SW 1271 (cell line): Measurements from ENCODE around the gene ZBTB18.
A peak's percentile ranks its signal among the peaks of the same experiment; 100 is the strongest.
"Not testable (repeated sequence)": the region's sequence is repeated elsewhere in the genome, so short reads cannot be mapped to it uniquely, and the experiment has no call there.

Experiments
- DNase-seq, 2 experiments: peaks; one replicate each; lab custom pipeline; 2025; lab: John Stamatoyannopoulos, UW

Gene ZBTB18

GRCh38 chr1:244050835-244051444 is at the start of gene ZBTB18:
ZBTB18 (plus strand) TSS chr1:244051283; CDS start chr1:244051432, 149 bp downstream.
- peak in 1 of 2 experiments; percentile 19 for DNase-seq

GRCh38 chr1:244002721-244003120 is 48.4 kb upstream of the ZBTB18 start:
- no peak for DNase-seq

GRCh38 chr1:244005455-244005854 is 45.6 kb upstream of the ZBTB18 start:
- no peak for DNase-seq

GRCh38 chr1:244006381-244006901 is 44.6 kb upstream of the ZBTB18 start:
- no peak for DNase-seq

GRCh38 chr1:244006961-244007360 is 44.1 kb upstream of the ZBTB18 start:
- no peak for DNase-seq

- DNase-seq = no peak
Observed at GRCh38 chr1:244010191-244010590, 40.9 kb upstream of the ZBTB18 start.

- DNase-seq = no peak
Observed at GRCh38 chr1:244010703-244011123, 40.4 kb upstream of the ZBTB18 start.

GRCh38 chr1:244011271-244011670 is 39.8 kb upstream of the ZBTB18 start:
- DNase-seq = no peak

GRCh38 chr1:244011786-244012185 is 39.3 kb upstream of the ZBTB18 start:
- DNase-seq = no peak

- no peak for DNase-seq
Observed at GRCh38 chr1:244012202-244012601, 38.9 kb upstream of the ZBTB18 start.

GRCh38 chr1:244013100-244013499 is 38.0 kb upstream of the ZBTB18 start:
- DNase-seq = no peak

GRCh38 chr1:244014862-244015261 is 36.2 kb upstream of the ZBTB18 start:
- not testable (repeated sequence) for DNase-seq

GRCh38 chr1:244019982-244020485 is 31.0 kb upstream of the ZBTB18 start:
- no peak for DNase-seq

GRCh38 chr1:244021427-244021826 is 29.7 kb upstream of the ZBTB18 start:
- no peak for DNase-seq

GRCh38 chr1:244022311-244022710 is 28.8 kb upstream of the ZBTB18 start:
- DNase-seq = no peak

- no peak for DNase-seq
Observed at GRCh38 chr1:244022864-244023440, 28.1 kb upstream of the ZBTB18 start.

GRCh38 chr1:244027491-244028145 is 23.5 kb upstream of the ZBTB18 start:
- DNase-seq = no peak

GRCh38 chr1:244028701-244029100 is 22.4 kb upstream of the ZBTB18 start:
- no peak for DNase-seq

- no peak for DNase-seq
Observed at GRCh38 chr1:244029124-244029523, 22.0 kb upstream of the ZBTB18 start.

- DNase-seq = no peak
Observed at GRCh38 chr1:244030481-244031040, 20.5 kb upstream of the ZBTB18 start.

GRCh38 chr1:244035358-244035757 is 15.7 kb upstream of the ZBTB18 start:
- no peak for DNase-seq

- no peak for DNase-seq
Observed at GRCh38 chr1:244037252-244037651, 13.8 kb upstream of the ZBTB18 start.
